Head of caudate nucleus (tissue), 42 donors: Measurements from ENCODE around the gene TSPYL1.

Experiments used
- DNase-seq, 42 donors: peaks; one replicate each; pipeline versions ENCODE4 v3.0.0 to v3.0.0-alpha.2; 2020 to 2021; ENCODE audit warnings: mixed read lengths in 7 of 42
- intact Hi-C: fragments of 100-400 bp; cut with DNase I; formaldehyde crosslinking; loops from one replicate; pipeline ENCODE4 v1.15.0; 2022

The TSPYL1 gene

DNA sequence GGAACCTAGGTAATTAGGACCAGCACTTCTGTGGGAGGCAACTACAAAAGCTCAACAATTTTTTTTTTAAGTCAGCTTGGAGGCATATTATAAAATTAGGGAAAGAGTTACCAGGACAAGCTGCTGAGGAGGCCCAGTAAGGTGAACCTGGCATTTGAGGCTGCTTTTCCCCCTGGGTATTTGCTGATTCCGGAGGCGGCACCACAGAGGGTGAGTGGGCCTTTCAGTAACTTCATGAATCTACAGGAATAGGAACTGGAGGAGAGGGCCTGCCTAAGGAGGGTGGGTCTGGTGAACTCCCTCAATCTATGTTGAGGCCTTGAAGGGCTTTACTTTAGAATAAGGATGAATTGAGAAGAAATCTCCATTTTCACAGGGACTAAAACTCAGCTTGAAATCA lies 40.5 kb downstream of the TSPYL1 start:
- no peak for DNase-seq
- intact Hi-C loops = no loop called here

DNA sequence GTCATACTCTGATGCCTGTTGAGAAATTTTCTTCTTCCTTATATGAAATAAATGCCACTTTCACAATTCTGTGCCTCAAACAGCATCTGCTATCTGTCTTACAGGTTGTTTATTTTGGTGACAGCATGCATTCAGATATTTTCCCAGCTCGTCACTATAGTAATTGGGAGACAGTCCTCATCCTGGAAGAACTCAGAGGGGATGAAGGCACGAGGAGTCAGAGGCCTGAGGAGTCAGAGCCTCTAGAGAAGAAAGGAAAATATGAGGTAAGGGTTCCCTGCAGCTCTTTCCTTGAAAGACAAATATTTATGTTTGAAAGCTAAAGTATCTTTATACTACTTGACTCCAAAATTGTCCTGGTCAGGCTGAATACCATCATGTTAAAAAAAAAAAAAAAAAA lies 41.6 kb downstream of the TSPYL1 start:
- no peak for DNase-seq
- intact Hi-C loops = no loop called here

DNA sequence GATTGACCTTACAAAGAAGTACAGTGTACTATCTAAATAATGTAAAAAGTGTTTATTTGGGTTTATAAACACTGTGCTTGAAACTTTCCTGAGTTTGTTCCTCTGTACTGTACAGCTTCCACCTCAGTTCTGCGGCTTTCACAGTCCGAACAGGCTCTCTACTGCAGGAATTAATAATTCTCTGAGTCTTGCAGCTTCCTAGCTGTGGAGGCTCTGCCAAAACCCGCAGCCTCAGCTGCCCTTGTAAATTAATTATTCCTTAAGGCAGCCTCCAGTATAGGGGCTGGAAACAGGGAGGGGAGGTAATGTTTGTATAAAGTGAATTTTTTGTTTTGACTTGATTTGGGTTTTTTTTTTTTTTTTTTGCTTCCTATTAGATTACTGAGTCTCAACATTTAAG lies 45.0 kb downstream of the TSPYL1 start:
- DNase-seq = no peak
- intact Hi-C loops = no loop called here

DNA sequence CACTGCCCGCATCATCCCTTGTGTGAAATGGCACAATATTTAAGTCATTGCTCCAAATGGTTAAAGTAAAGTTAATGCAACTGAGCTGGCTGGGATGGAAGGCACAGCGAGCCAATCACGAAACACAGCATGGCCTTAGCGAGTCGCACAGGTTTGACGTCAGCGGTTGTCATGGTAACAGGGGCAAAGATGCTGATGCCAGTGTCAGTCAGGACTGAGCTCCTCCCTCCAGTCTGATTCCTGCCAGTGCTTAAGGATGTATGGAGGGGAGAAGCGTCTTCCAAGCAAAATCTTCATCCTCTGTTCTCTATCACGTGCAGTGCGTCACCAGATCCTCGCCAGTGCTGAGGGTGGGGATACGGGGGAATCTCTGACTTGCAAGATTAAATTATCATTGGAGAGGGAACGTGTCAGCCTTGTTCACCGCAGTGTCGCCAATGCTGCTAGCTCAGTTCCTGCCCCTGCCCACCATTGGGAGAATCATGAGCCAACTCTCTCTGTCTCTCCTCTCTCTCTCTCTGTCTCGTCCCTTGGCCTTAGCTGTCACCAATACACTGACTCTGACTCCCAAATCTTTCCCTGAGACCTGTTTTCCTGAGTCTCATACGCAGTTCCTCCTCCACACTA lies 50.3 kb downstream of the TSPYL1 start:
- DNase-seq = peak; percentile 94 to 99 (median 98)
- intact Hi-C loops = no loop called here
